IMR-90 (cell line): ENCODE data around the gene BHLHA15. TPM values are rescaled to one million over a fixed set of nuclear protein-coding genes. Genes with fewer than 3 reads are reported as not detected.

Source experiments
- ATAC-seq: fragments of 200-7000 bp; cut with Tn5 transposase; 2 replicates; pipeline ENCODE4 v1.9.1; 2020; ENCODE audit warnings: low read depth, mild to moderate bottlenecking, moderate library complexity
- BruUV-seq: library from RNA; stranded (reverse); fragments of 400-500 nt; replicated peaks from 2 replicates; lab custom pipeline; 2021; lab: Mats Ljungman, UMichigan
- CTCF ChIA-PET: fragments of 300-600 bp; formaldehyde crosslinking; extraction: SDS; loops from one replicate; lab custom pipeline; 2021; ENCODE audit warnings: antibody characterized with exemption; lab: Yijun Ruan, JAX
- POLR2A ChIA-PET: fragments of 300-600 bp; sonication (Branson Sonifier 250); formaldehyde crosslinking; loops from one replicate; lab custom pipeline; 2022; ENCODE audit warnings: antibody characterized with exemption; ENCODE audit not compliant: unreplicated experiment; lab: Charles Lee
- DNase-seq: peaks from one replicate; pipeline ENCODE4 v3.0.0; 2013
- H2AFZ ChIP-seq: replicated peaks from 2 replicates; pipeline ENCODE3; 2013; ENCODE audit warnings: low read length, mild to moderate bottlenecking; ENCODE audit not compliant: poor library complexity
- H2AK5ac ChIP-seq: 2 replicates; pipeline ENCODE4 v1.6.1; 2013; ENCODE audit warnings: low read depth, low read length, inconsistent platforms
- H2AK9ac ChIP-seq: replicated peaks from 2 replicates; pipeline ENCODE3; 2013; ENCODE audit warnings: mild to moderate bottlenecking, low read depth, low read length, moderate library complexity; ENCODE audit not compliant: poor library complexity
- H2BK120ac ChIP-seq: 2 replicates; pipeline ENCODE4 v1.6.1; 2013; ENCODE audit warnings: low read depth, low read length, inconsistent platforms
- H2BK15ac ChIP-seq: 3 replicates; pipeline ENCODE4 v1.6.1; 2013; ENCODE audit warnings: low read depth, low read length, inconsistent platforms
- H2BK20ac ChIP-seq: 2 replicates; pipeline ENCODE4 v1.6.1; 2013; ENCODE audit warnings: low read depth, mild to moderate bottlenecking, inconsistent platforms, low read length, moderate library complexity
- H2BK5ac ChIP-seq: 2 replicates; pipeline ENCODE4 v1.6.1; 2013; ENCODE audit warnings: mild to moderate bottlenecking, low read depth, low read length, inconsistent platforms; ENCODE audit not compliant: poor library complexity, severe bottlenecking
- H3K14ac ChIP-seq: replicated peaks from 2 replicates; pipeline ENCODE4 v1.6.1; 2013; ENCODE audit warnings: low read depth, low read length, inconsistent platforms
- H3K18ac ChIP-seq: 2 replicates; pipeline ENCODE4 v1.6.1; 2013; ENCODE audit warnings: low read depth, low read length, control low read depth
- H3K23ac ChIP-seq: 2 replicates; pipeline ENCODE4 v1.6.1; 2013; ENCODE audit warnings: low read depth, low read length, inconsistent platforms
- H3K27ac ChIP-seq: 2 replicates; pipeline ENCODE4 v1.5.1; 2013; ENCODE audit warnings: mild to moderate bottlenecking, control low read depth, low read length; ENCODE audit not compliant: insufficient read depth
- H3K27me3 ChIP-seq: 2 replicates; pipeline ENCODE4 v1.6.1; 2013; ENCODE audit warnings: low read length; ENCODE audit not compliant: control insufficient read depth, insufficient read depth
- H3K36me3 ChIP-seq: 2 replicates; pipeline ENCODE4 v1.6.1; 2013; ENCODE audit warnings: low read length, mixed read lengths; ENCODE audit not compliant: control insufficient read depth, insufficient read depth
- H3K4ac ChIP-seq: 2 replicates; pipeline ENCODE4 v1.6.1; 2013; ENCODE audit warnings: low read depth, low read length, inconsistent platforms
- H3K4me1 ChIP-seq: 2 replicates; pipeline ENCODE4 v1.6.1; 2013; ENCODE audit warnings: low read length, mixed read lengths; ENCODE audit not compliant: control insufficient read depth, insufficient read depth
- H3K4me2 ChIP-seq: 2 replicates; pipeline ENCODE4 v1.6.1; 2013; ENCODE audit warnings: low read depth, mild to moderate bottlenecking, control low read depth, low read length, moderate library complexity
- H3K4me3 ChIP-seq: 2 replicates; pipeline ENCODE4 v1.5.1; 2013; ENCODE audit warnings: low read depth, mild to moderate bottlenecking, control low read depth, low read length, moderate library complexity; ENCODE audit not compliant: insufficient read depth
- H3K56ac ChIP-seq: 2 replicates; pipeline ENCODE4 v1.6.1; 2013; ENCODE audit warnings: low read length, inconsistent platforms; ENCODE audit not compliant: insufficient read depth; ENCODE audit errors: extremely low read depth
- H3K79me1 ChIP-seq, 2 experiments: 2 replicates each; pipeline ENCODE4 v1.6.1; 2013; ENCODE audit warnings: low read length in 2 of 2, inconsistent platforms in 1 of 2, low read depth in 1 of 2
- H3K9ac ChIP-seq: 2 replicates; pipeline ENCODE4 v1.6.1; 2013; ENCODE audit warnings: low read depth, low read length, control low read depth
- H3K9me1 ChIP-seq: 2 replicates; pipeline ENCODE4 v1.6.1; 2013; ENCODE audit warnings: low read length, inconsistent platforms; ENCODE audit not compliant: insufficient read depth
- H3K9me3 ChIP-seq: 2 replicates; pipeline ENCODE4 v1.6.1; 2013; ENCODE audit warnings: low read length; ENCODE audit not compliant: control insufficient read depth, insufficient read depth
- H4K20me1 ChIP-seq: 2 replicates; pipeline ENCODE4 v1.6.1; 2013; ENCODE audit warnings: low read length, inconsistent platforms; ENCODE audit not compliant: insufficient read depth
- H4K5ac ChIP-seq: 2 replicates; pipeline ENCODE4 v1.6.1; 2013; ENCODE audit warnings: mild to moderate bottlenecking, low read depth, low read length, control low read depth
- H4K8ac ChIP-seq, 2 experiments: 2 replicates each; pipeline ENCODE4 v1.6.1; 2013; ENCODE audit warnings: low read depth in 2 of 2, low read length in 2 of 2, control low read depth in 1 of 2, inconsistent platforms in 1 of 2
- H4K91ac ChIP-seq: 2 replicates; pipeline ENCODE4 v1.6.1; 2013; ENCODE audit warnings: low read depth, low read length, inconsistent platforms; ENCODE audit not compliant: insufficient read depth
- BHLHE40 ChIP-seq: fragments of 150-350 bp; IDR thresholded peaks from 2 replicates; pipeline ENCODE4 v1.6.1; 2016; ENCODE audit warnings: mild to moderate bottlenecking, low read depth, low read length
- WGBS, 2 experiments: methylation state at CpG; one replicate each; pipeline versions ENCODE4 v1.1.5 to v1.1.7; 2013; ENCODE audit warnings: missing lambda C conversion rate in 2 of 2; ENCODE audit not compliant: insufficient read length in 1 of 2; ENCODE audit errors: extremely low coverage in 2 of 2; 5-methylcytosine and 5-hydroxymethylcytosine counted together
- dilution Hi-C: fragments of 300-500 bp; cut with HindIII; formaldehyde crosslinking; loops from one replicate; pipeline ENCODE4 v1.14.3; 2018; ENCODE audit warnings: low sequenced_read_pairs; ENCODE audit not compliant: unreplicated experiment
- in situ Hi-C: fragments of 300-500 bp; cut with MboI; formaldehyde crosslinking; loops from 3 replicates; pipeline ENCODE4 v1.14.3; 2019; ENCODE audit warnings: low sequenced_read_pairs, inconsistent platforms, mixed read lengths
- intact Hi-C: fragments of 100-400 bp; cut with micrococcal nuclease; formaldehyde crosslinking; loops from 2 replicates; pipeline ENCODE4 v1.10.0; 2022
- polyA plus RNA-seq, 3 experiments: library from polyadenylated mRNA; depleted of rRNA; stranded (reverse); fragments of >200 nt; gene quantifications; 2 replicates each; pipeline ENCODE4 v1.2.3, GENCODE V29; 2012; ENCODE audit warnings: low replicate concordance in 1 of 3
- total RNA-seq: library from RNA; depleted of rRNA; stranded (reverse); fragments of >200 nt; gene quantifications from 2 replicates; pipeline ENCODE4 v1.2.3, GENCODE V29; 2012

The BHLHA15 gene
- total and polyA plus RNA-seq, 2 of the 4 experiments (the other 2 are of a cell fraction), result not detected

DNA sequence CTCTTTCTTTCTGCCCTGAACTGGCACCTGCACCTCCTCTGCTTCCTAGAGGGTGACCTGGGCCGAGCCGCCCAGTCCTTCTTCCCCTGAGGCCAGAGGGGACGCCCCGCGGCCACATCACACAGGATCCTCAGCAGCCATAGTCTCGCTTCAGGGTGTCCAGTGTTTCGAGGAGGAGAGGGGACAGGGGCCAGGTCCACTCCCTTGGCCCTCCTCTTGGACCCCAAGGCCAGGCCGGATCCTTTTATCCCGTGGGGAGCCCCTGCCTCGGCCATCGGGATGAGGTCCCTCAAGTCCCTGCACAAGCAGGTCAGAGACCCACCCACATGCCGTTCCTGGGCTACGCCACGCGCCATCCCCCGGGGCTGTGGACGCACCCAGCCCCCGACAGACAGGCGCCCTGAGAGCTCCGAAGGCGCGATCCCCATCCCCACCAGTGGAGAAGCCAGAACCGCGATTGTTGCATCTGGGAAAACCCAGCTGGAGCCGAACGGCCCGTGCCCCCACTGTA lies 3.6 kb downstream of the BHLHA15 start:
- 95% methylated on average over 4 of the region's 27 CpGs; no CpG with 5 or more reads in 1 of the 2 experiments for WGBS, 2 experiments
- TF ChIP-seq BHLHE40, result no peak
- peaks cover 3% of the 10 kb centered on the region for H3K4me1 ChIP-seq
- H3K9me3 ChIP-seq, result no peaks in the 10 kb centered on the region
- ATAC-seq (no peak), DNase-seq (no peak)
- H3K27me3 ChIP-seq, result no peaks in the 10 kb centered on the region
- H2AK5ac ChIP-seq, result no peak overlapping the region
- H3K23ac ChIP-seq, result no peak overlapping the region
- no peak overlapping the region for H3K4me3 ChIP-seq
- no peak overlapping the region for H2BK20ac ChIP-seq
- CTCF ChIA-PET, result no interaction called here
- no peak overlapping the region for H4K8ac ChIP-seq
- in situ Hi-C loops (no loop called here), intact Hi-C loops (no loop called here), dilution Hi-C loops (no loop called here)
- H2BK5ac ChIP-seq, result no peak overlapping the region
- H4K20me1 ChIP-seq, result no peaks in the 10 kb centered on the region
- H3K9me1 ChIP-seq, result no peaks in the 10 kb centered on the region
- no peak overlapping the region for H3K9ac ChIP-seq
- no peak overlapping the region for H3K56ac ChIP-seq
- no peak overlapping the region for H2BK120ac ChIP-seq
- H4K91ac ChIP-seq, result no peak overlapping the region
- H3K36me3 ChIP-seq, result peaks cover 14% of the 10 kb centered on the region
- no peak overlapping the region for H3K14ac ChIP-seq
- no peak overlapping the region for H4K5ac ChIP-seq
- no peak overlapping the region for H2AFZ ChIP-seq
- no peak overlapping the region for H3K4me2 ChIP-seq
- H3K27ac ChIP-seq, result no peak overlapping the region
- BruUV-seq, result no TSS peak
- no peak overlapping the region for H3K4ac ChIP-seq
- H3K79me1 ChIP-seq, result no peaks in the 10 kb centered on the region
- POLR2A ChIA-PET, result no interaction called here
- H2BK15ac ChIP-seq, result no peak overlapping the region
- H3K18ac ChIP-seq, result no peak overlapping the region
- H2AK9ac ChIP-seq, result no peak overlapping the region
